Fibroblast of skin of abdomen (primary cell): ENCODE data around the gene BTG4. TPM values are rescaled to one million over a fixed set of nuclear protein-coding genes. Genes with fewer than 3 reads are reported as not detected.

Experiments used
- DNase-seq: peaks from one replicate; pipeline ENCODE4 v3.0.0-alpha.2; 2013
- polyA plus RNA-seq, 2 experiments: library from polyadenylated mRNA; unstranded; fragments of 120-200 nt; gene quantifications; one replicate each; pipeline ENCODE4 v1.2.1, GENCODE V29; 2013; ENCODE audit not compliant: insufficient read length in 2 of 2

The BTG4 gene
- 0.17 TPM for polyA plus RNA-seq (2013, experiment 1 of 2; ENCODE audit: insufficient read length)
- polyA plus RNA-seq (2013, experiment 2 of 2; ENCODE audit: insufficient read length), result not detected

GRCh38 chr11:111512296-111513239 lies at the start of gene BTG4:
BTG4 (minus strand) TSS chr11:111512386; CDS start chr11:111498776, 13,610 bp downstream.
- DNase-seq, result no peak

GRCh38 chr11:111561791-111562325 lies 49.7 kb upstream of the BTG4 start:
- peak; percentile 91 for DNase-seq

DNA sequence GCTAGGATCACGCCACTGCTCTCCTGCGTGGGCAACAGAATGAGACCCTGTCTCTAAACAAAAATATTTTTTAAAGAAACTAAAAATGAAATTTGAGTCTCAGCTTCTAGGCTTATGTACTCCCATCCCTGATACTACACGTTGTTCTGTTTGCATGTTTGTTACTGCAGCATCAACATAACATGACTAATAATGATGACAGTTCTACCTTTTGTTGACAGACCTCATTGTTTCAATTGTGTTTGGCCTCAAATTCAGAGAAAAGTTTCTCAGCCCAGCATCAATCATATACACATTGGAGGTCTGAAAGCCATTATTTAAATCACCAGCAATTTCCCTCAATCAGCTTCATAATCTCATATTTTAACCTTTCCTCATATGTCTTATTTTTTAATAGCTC lies 49.1 kb upstream of the BTG4 start:
- DNase-seq, result no peak

DNA sequence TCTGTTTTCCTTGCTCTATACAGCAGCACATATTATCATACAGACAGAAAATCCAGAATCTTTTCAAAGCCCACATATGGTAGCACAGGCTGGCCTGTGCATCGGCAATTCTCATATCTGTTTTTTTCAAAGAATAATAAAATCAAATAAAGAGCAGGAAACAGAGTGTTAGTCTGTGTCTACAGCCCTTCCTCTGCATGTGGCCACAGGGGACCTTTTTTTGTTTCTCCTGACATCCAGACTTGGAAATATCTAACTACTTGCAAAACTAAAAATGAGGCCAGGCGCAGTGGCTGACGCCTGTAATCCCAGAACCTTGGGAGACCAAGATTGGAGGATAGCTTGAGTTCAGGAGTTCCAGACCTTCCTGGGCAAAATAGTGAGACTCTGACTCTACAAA lies 48.6 kb upstream of the BTG4 start:
- DNase-seq, result no peak

- no peak for DNase-seq
Observed at GRCh38 chr11:111559800-111560464, 47.7 kb upstream of the BTG4 start.

DNA sequence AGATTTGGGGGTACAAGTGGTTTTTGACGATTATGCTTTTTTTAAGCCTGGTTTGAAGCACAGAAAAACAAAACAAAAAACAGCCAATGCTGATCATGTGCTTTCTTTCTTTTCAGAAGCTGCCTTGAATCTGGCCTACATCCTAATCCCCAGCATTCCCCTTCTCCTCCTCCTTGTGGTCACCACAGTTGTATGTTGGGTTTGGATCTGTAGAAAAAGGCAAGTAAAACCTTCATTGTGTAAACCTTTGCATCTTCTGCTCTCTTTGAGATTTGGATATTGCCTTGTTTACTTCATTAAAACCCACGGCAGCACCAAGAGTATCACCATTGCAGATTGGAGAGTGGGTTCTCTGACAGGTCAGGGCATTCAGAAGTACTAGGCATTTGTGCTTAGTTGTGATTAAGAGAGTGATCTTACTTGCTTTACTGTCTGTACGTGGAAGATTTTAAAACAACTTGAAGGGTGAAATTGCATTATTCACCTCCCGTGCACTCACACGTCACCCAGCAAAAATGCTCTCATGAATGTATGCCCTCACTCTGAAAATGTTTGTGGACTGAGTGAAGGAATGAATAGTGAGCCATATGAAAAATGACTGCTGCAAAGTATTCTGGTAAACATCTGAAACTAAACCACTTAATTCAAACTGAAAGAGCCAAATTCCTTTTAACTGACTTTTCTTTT lies 45.4 kb upstream of the BTG4 start:
- DNase-seq, result peak; percentile 99

- DNase-seq, result peak; percentile 79
Observed at GRCh38 chr11:111555255-111555654, 43.1 kb upstream of the BTG4 start.

GRCh38 chr11:111554532-111554931 lies 42.3 kb upstream of the BTG4 start:
- no peak for DNase-seq

GRCh38 chr11:111550258-111550657 lies 38.1 kb upstream of the BTG4 start:
- no peak for DNase-seq

DNA sequence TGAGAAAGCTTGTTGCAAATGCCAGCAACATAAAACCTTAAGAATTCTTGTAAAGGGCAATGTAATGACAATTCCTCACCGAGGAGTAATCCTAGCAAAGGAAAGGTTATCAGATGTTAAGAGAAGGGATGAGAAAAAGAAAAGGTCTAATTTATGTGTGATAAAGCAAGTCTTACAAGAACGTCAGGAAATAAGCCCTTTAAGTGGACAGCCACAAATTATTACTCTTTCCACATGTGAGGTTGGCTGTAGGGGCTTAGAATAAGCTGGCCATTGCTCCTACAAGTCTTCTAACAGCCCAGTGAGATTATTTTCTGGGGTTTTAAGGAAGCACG lies 37.6 kb upstream of the BTG4 start:
- DNase-seq, result no peak

GRCh38 chr11:111549196-111549868 lies 37.1 kb upstream of the BTG4 start:
- peak; percentile 57 for DNase-seq

- no peak for DNase-seq
Observed at GRCh38 chr11:111548525-111548924, 36.3 kb upstream of the BTG4 start.

GRCh38 chr11:111542606-111543275 lies 30.6 kb upstream of the BTG4 start:
- no peak for DNase-seq

GRCh38 chr11:111541254-111542061 lies 29.3 kb upstream of the BTG4 start:
- peak; percentile 88 for DNase-seq

- DNase-seq, result no peak
Observed at GRCh38 chr11:111540937-111541253, 28.7 kb upstream of the BTG4 start.

GRCh38 chr11:111540114-111540936 lies 28.1 kb upstream of the BTG4 start, which contains the start of gene LAYN:
LAYN (plus strand) TSS chr11:111540720; CDS start chr11:111540844, 124 bp downstream.
- DNase-seq, result peak; percentile 77

DNA sequence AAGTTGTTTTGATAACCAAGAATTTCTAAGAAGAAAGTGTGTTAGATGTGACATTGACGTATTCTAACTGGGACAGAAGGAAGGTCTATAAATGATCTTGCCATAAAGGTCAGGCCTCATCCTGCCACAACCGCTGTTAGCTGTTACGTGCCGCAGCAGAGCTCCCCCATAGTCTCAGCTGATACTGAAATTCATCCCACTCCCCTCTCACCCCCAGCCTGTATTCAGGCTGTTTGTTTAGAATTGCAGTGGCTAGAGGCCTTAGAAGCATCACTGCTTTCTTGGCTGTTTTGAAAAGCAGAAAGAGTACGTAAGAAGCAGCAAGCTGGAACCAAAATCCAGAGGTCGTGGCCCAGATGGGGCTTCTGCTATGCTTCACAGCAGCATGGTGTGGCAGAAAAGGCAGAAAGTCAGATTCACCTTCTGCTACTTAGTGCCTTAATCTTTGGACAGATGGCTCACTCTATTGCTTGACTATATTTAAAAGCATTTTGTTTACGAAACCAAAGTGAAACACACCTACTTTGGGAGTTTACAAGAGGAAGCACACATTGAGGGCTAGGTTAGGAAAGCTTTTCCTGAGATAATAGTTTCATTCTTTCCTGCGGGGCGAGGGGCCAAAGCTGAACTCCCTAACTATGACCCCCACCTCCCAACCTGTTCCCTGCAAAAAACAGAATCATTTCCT lies 27.4 kb upstream of the BTG4 start:
- DNase-seq, result no peak

DNA sequence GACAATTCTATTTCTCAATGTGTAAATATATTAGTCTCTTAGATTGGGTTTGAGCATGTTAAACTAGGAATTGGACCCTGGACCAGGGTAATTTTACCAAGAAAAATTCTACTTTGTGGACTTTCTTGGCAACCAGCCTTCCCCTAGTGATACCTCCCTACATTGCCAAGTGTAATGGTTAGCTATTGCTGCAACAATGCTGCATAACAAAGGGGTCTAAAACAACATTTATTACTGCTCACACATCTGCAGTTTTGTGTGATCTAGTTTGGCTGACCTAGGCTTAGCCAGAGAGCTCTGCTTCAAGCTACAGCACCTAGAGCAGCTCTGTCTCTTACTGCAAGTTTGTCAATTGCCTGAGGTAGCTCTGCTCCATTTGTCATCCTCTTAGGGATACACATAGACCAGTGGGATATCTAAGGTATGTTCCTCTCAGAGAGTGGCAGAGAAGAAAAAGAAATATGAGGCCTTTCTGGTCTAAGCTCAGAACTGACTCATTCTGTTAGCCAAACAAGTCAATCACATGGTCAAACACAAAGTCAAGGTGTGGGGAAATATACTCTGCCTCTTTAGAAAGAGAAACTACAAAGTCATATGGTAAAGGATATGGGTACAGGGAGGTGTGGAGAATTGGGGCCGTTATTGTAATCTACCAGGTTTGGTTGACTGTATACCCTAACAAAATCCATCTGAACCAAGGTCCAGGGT lies 26.4 kb upstream of the BTG4 start:
- DNase-seq, result no peak
